NCI-H510A treated with DMSO at 0.1 percent for 48 hours (cell line): ENCODE results near the gene FOXO1.

ENCODE experiments used
- DNase-seq: peaks from one replicate; lab custom pipeline; 2025; lab: John Stamatoyannopoulos, UW

FOXO1 gene

DNA sequence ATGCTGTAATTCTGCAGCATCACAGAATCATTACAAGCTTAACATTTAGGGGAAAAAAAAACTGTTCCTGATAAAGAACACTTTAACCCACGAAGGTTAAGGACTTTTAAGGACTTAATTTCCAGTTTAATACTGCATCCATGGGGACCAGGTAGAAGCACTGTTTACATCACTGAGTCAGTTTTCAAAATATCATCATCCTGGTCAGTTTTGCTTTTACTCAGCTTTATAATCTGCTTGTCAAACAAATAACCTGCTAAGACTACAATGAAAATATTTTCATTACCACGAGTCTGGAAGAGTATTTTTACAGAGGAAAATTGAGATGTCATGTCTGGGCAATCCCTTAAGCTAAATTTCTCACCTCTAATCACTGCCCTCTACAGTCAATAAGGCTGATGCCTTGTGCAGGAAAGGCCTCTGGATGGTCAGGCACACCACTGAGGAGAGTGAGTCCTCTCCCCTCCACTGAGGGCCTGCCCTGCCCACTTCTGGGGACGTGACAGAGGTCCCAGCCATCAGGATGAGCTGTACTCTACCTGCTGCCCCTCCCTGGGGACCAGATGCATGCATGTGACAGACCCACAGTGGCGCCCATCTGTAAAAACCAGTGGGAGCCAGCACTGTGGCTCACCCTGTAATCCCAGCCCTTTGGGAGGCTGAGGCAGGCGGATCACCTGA, 31.0 kb downstream of the FOXO1 start:
- no peak for DNase-seq

DNA sequence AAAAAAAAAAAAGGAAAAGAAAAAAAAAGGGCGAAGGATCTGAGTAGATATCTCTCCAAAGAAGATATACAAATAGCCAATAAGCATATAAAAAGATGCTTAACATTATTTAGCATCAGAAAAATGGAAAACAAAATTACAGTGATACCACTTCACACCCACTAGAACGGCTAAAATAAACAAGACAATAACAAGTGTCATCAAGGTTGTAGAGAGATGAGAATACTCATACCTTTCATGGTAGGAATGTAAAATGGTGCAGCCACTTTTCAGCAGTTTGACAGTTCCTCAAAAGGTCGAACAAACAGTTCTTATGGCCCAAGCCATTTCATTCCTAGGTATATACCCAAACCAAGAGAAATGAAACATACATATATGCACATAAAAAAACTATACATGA, 33.5 kb downstream of the FOXO1 start:
- DNase-seq: no peak

DNA sequence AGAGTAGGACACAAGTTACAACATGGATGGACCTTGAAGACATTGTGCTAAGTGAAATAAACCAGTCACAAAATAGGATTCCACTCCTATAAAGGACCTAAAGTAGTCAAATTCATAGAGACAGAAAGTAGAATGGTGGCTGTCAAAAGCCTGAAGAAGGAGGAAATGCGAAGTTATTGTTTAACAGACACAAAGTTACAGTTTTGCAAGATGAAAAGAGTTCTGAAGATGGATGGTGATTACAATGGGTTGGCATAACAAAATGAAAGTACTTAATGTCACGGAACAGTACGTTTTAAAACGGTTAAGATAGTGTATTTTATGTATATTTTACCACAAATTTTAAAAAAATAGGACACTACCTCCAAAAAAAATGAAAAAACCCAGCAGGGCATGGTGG, 34.8 kb downstream of the FOXO1 start:
- no peak for DNase-seq

DNA sequence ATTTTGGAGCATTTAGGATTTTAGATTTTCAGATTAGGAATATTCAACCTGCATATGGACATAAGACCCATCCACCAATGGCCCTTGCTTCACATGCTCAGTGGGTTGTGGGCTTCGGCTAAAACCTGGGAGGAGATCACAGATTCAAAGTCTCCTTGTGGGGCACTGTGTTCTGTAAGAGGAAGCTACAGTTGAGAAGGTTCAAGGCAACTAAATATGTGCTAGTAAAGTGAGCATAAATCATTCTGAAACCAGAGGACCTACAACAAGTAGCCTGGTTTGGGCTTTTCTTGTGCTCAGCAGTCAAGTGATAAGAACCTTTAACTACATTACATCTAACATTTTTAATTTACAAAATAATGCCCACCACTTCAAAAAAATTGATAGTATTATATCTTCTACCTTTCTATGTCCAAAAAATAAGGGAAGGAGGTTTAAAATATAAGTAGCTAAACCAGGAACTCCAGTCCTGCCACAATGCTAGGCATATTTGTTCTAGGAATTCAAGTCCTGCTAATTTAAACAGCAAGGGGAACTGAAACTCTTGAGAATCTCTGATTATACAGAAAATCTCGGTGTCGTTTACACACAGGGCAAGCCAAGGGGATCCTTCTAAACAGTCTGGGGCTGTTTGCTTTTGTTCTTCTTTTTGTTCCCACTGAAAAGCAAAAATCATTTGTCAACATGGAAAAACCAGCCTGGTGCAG, 36.6 kb downstream of the FOXO1 start:
- DNase-seq: no peak

DNA sequence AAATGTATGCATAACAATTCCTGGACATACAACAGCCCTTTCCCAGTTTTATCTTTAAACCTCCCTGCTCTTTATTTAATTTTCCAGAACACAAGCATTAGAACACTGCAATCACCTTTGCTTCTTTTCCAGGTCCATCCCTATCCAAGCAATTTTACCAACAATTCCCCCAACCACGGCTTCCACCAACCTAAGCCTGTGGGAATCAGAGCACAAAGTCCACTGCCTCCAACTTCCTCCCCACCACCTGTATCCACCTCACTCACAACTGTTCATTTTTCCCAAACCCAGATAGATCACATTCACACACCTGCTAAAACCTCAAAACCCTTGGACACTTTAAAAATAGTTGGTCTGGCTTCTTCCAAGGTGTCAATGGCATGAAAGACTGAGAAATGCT, 39.5 kb downstream of the FOXO1 start:
- no peak for DNase-seq

DNA sequence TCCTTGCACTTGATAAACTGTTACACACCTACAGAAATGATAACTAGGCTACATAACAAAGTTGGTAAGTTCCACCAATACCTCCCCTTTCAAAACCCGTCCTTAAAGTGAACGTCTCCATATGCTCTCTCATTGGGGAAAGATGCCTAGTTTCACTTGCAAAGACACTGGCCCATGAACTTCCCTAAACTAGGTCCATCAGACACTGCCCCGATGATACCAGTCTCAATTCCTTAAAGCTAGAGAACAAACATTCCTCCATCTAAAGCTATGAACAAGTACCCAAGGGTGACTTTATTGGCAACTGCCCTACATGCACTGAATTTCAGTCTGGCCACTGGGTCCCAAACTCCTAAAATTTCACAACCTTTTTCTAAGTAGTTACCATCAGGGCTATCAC, 39.9 kb downstream of the FOXO1 start:
- no peak for DNase-seq

DNA sequence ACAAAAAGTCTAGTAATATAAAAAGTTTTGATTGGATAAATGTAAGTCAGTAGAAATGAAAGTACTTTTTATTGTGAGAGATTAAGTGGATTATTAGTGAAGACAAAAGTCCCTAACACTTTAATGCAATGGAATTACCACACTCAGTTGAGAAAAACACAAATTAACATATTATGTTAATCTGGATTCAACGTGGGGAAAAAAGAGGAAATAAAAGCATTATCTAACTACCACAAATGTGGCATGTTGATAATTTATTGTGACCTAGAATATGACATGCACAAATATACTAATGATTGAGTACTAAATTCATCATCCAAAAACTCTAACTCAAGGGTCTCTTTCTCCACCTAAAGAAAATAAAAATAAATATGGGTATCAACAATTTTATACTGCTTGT, 41.5 kb downstream of the FOXO1 start:
- DNase-seq: no peak

DNA sequence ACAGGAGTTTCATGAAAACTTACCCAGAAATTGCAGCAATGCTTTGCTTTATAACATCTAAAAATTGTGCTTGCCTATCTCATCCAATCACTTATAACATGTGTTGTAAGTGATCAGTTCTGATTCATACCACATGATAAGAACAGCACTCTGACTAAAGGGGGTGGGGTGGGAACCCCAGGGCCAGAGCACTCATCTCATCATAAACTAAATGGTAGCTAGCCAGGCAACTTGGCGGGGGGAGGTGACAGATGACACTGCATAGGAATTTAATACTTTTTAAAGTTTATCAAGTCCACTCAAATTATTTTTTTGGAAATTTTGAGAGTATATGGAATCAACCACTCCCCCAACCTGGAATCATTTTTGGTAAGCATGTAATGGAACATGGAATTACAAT, 42.1 kb downstream of the FOXO1 start:
- no peak for DNase-seq

DNA sequence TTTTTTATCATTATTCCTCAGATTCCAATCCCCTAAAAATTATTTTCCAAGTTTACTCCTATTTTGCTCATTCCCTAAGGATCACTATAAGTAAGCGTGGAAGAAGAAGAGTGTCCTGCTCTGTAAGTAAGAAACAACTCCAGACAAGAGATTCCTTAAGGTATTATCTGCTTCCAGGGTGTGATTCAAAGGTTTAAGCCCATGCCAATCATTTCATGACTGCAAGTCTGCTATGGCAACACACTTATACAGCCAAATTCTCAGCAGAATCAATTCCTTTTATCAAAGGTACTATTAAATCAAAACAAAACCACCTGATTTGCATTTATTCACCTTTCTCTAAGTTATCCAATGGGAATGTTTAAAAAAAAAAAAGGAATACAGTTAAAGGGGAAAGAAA, 43.7 kb downstream of the FOXO1 start:
- no peak for DNase-seq

DNA sequence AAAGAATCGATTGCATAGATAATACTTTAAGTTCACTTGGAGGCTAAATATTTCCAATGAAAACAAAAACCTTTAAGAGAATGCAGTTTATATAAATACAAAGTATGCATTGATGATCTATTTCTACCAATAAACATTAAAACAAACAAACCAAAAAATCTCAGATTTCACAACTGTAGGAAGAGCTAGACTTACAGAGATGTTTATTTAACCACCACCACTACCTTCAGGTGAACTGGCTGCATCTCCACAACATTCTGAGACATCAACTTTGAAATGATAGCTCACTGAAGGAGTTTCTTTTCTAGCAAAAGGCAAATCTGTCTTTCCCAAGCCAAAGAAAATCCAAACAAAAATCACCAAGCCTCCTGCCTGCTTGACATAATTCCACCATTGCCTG, 44.2 kb downstream of the FOXO1 start:
- no peak for DNase-seq

DNA sequence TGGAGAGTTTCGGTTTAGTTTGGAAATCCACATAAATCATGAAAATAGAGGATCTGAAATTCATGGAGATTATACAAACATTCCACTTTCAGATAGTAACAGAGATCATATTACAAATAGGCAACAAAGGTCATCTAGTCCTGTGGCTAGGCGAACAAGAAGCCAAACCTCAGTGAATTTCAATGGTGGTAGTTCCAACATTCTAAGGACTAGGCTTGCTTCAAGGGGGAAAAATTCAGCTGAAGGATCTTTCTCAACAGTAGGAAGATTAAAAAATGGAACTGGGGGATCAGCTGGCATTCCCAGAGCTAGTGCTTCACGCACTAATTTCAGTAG, 47.0 kb downstream of the FOXO1 start:
- no peak for DNase-seq

DNA sequence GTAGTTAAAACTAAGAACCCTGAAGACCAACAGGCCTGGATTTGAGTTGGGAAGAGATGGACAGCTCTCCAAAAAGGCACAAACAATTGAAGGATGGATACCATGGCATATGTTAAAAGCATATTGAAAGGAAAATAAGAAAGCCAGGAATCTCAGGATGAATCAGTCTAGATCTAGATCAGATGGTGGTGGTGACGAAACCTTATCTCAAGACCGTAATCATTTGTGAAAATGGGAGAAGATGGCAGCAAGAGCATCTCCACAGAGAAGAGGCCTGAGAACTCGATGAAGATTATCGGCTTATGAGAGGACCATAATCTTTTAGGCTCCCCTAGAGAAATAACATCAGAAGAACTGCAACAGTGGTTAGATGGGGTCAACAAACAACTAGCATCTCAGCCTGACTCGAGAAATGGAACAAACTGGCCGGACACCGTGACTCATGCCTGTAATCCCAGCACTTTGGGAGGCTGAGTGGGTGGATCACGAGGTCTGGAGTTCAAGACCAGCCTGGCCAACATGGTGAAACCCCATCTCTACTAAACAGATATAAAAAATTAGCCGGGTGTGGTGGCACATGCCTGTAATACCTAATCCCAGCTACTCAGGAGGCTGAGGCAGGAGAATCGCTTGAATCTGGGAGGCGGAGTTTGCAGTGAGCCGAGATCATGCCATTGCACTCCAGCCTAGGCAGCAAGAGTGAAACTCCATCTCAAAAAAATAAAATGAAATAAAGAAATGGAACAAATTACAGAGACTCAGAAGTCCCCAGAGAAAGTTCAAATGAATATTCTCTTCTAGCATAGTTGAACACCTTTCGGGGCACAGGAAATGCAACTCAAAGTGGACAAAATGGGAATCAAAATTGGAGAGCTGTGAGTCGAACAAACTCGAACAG, 47.6 kb downstream of the FOXO1 start:
- DNase-seq: no peak

DNA sequence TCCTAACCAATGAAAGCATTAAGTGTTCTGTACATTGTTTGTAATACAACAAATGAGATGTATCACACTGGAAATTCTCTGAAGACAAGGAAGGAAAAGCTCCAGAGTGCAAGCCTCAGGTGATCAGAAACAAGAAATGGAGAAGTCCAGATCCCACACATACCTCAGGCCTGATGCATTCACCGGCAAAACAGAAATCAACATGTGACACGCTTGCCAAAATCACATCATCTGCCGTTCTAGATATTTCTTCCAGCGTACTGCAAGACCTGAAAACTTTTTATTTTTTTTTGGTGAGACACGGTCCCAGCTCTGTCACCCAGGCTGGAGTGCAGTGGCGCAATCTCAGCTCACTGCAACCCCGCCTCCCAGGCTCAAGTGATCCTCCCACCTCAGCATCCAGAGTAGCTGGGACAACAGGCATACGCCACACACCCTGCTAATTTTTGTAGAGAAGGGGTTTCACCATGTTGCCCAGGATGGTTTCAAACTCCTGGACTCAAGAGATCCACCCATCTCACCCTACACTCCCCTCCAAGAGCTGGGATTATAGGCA, 48.6 kb downstream of the FOXO1 start:
- no peak for DNase-seq

DNA sequence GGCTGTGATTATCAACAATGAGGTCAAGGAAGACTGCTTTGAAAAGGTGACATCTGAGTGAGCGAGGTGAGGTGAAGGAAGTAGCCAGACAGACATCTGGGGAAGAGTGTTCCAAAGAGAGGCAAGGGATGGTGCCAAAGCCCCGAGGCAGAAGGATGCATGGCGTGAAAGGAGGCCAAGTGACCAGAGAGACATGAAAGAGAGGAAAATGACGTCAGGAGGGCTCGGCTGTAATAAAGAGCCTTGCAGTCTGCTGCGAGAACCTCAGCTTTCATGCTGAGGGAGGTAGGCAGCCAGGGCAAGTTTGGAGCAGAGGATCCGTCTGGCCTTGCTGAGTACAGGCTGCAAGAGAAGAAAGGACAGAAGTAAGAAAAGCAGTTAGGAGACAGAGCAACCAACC, 50.8 kb downstream of the FOXO1 start:
- DNase-seq: no peak

DNA sequence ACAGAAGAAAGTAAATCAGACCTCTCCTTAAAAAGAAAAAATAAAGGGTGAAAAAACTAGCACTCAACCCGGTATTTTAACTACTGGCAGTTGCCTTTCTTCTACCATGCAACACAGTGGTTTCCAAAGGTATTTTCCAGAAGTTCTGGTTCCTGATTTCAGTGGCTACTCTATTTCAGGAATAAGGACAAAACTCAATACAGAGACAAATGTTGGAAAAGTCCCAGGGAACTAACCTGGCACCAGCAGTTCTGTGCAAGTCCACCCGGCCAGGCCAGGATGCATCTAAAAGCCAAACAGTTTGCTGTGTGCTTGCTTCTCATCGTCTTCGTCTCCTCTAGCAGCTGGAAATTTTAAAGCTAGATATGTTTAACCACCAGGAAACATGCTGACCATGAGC, 52.5 kb downstream of the FOXO1 start:
- no peak for DNase-seq

DNA sequence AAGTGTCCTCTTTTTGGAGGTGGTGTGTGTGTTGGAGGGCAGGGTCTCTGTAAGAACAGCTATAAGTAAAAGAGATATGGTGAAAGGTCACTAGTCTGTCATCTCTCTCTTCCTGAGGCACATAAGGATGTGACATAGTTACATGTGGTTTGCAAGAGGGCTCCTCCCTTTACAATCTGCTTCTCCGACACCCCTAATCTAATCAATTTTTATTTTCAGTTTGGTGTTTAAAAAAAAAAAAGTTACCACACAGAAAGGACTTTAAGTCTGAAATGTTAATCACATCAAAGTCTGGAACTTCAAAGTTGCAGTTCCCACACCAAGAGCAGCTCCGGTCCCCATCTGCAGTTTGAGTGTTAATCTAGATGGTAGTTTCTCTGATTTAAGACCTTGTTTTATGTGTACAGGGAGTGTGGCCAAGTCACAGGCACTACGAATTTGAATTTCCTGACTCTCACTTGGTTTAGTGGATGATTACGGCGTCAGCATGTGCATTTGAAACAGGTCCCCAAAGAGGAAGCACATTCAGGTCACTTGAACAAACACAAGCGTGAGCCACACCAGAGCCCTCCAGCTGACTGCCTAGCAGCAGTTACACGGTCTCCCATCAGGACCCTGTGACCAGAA, 53.1 kb downstream of the FOXO1 start:
- no peak for DNase-seq

DNA sequence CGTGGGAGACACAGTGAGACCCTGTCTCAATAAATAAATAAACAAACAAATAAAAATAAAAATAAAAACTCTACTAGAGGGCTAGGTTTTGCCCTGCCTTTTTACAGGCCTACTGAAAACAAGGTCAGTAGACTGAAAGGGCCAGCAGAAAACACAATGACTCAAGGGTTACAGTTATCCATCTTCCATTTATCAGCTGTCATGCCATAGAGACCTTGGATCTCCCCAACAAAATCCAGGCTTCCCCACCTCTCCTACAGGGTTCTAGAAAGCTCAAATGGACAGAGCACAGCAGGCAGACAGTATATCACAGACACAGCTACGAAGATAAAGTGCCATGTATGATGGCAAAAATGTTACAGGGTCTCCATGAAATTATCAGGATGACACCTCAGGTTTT, 54.4 kb downstream of the FOXO1 start:
- DNase-seq: no peak

DNA sequence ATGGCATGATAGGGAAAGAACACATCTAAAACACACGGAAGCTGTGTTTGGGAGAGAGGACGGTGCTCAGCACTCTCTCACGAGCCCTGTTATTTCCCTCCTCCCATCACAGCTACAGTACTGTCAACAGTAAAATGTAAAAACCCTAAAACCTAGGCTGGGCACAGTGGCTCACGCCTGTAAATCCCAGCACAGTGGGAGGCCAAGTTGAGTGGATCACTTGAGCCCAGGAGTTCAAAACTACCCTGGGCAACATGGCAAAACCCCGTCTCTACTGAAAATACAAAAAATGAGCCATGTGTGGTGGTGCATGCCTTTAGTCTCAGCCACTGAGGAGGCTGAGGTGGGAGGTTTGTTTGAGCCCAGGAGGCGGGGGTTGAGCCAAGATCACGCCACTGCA, 54.8 kb downstream of the FOXO1 start:
- no peak for DNase-seq

DNA sequence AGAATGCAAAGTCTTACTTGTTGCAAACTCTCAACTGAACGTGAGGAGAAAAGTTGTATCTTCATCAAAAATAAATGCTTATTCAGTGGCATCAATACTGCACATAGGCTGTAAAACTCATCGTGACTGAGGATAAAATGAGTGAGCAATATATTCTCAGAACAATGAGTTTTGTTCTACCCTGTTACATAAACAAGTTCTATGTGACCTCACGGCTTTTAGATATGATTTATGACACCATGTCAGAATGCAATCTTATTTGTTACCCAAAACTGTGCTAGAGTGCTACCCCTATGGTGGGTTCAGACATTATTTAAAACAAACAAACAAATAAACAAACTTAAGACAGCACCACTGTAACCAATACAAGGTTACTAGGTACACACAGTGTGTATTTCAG, 55.4 kb downstream of the FOXO1 start:
- DNase-seq: no peak

DNA sequence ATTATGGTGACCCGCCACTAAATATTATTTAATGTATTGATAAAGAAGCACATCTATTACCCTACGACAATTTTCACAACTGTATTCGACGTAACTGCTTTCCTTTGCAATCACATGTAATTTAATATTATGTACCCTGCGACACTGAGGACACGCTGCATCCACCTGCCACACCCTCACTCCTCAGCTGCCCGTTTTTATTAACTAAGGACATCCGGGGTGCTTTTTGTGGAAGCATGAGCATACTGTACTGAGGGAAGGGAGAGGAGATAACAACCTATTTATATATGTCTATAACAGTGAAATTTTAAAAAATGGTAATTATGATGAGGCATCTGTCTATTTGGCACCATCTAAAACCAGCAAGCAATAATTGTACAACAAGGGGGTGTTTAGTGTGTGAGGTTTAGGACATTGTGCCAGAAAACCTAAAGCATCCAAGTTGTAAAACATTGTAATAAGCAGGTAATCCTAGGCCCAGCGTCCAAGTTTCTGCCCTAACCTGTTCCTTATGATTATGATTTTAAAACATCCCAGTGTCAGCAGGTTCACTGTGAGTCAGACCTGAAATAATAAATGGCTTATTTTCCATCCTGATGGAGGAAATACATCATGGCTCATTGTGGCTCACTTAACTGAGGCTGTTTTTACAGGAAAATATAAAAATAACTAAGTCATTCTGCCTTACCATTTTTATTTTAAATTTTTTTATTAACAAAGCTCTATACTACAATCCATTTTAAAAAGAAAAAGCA, 56.3 kb downstream of the FOXO1 start:
- no peak for DNase-seq

DNA sequence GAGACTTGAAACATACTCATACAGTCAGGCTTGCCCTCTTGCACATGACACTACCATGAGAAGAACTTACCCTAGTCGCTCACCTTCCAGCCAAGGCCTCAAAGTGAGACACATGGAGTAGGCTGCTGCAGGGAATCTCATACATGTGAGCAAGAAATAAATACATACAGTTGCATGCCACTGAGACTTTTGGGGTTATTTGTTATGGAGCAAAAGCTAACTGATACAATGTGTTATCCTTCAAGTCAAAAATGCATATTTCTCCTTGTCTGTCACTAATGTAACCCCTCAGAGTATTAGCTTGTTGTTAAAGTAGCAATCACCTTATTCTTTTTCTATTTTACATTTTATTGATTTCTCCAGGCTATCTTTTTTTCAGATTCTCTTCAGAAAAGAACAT, 58.1 kb downstream of the FOXO1 start:
- DNase-seq: no peak

DNA sequence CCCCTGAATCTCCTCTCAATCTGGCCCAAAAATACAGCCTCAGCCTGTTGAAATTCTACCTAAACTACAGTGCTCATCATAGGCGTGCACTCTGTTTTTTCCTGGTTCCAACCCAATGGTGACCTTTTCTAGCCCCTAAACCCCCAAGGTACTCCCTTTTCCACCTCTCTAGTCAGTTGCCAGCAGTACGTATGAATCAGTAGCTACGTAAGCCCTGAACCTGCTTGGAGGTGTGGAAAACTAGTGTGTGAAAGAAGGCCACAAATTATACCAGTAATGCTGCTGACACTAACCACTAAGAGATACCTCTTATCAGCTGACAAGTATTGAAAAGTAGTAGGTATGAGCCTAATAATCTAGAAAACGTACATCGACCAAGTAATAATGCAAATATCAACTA, 60.9 kb downstream of the FOXO1 start:
- DNase-seq: no peak
